ENCODE measurements around the gene ANKDD1B.

ANKDD1B gene

GRCh38 chr5:75601996-75602395, 9.3 kb upstream of the ANKDD1B start:
- CTCF ChIA-PET, result no interaction called here
- H3K36me3 ChIP-seq (ENCODE audit: control insufficient read depth in 2 of 2, insufficient read depth in 1 of 2, low read length in 2 of 2), result peaks cover 4 to 15% of the 10 kb centered on the region in 2 experiments; a peak in 2 of 3 replicates
- H3K4me3 ChIP-seq (ENCODE audit: low read depth, low read length), result no peak overlapping the region
- POLR2A ChIA-PET, result no interaction called here
- no peak overlapping the region for H3K27ac ChIP-seq (ENCODE audit: extremely low read depth, low read depth, low read length)
- H3K9me3 ChIP-seq (ENCODE audit: control insufficient read depth, insufficient read depth, low read depth, low read length), result no peaks in the 10 kb centered on the region
- TF ChIP-seq KLF7 (tag by site-specific recombination; IDR thresholded peaks at IDR 0.05; ENCODE audit: borderline replicate concordance) (no peak), ZNF169 (tag by site-specific recombination; IDR thresholded peaks at IDR 0.05) (no peak), ZNF521 (tag by site-specific recombination; IDR thresholded peaks at IDR 0.05) (no peak), ZSCAN30 (tag by site-specific recombination; IDR thresholded peaks at IDR 0.05) (no peak), ZNF830 (tag by site-specific recombination; IDR thresholded peaks at IDR 0.05; ENCODE audit: low read depth) (no peak), OSR2 (tag by site-specific recombination; IDR thresholded peaks at IDR 0.05) (no peak), ZNF211 (tag by site-specific recombination; IDR thresholded peaks at IDR 0.05; ENCODE audit: low read depth) (no peak), ZBTB26 (tag by site-specific recombination; optimal IDR thresholded peaks at IDR 0.05) (no peak), ZNF501 (tag by site-specific recombination; IDR thresholded peaks at IDR 0.05) (no peak), ZNF24 (tag by site-specific recombination; IDR thresholded peaks at IDR 0.05) (no peak), ZNF280D (tag by site-specific recombination; IDR thresholded peaks at IDR 0.05) (no peak)
- H3K4me1 ChIP-seq (ENCODE audit: control insufficient read depth, insufficient read depth, low read length), result no peaks in the 10 kb centered on the region

GRCh38 chr5:75603371-75603770, 7.9 kb upstream of the ANKDD1B start:
- TF ChIP-seq ZNF707 (tag by site-specific recombination; IDR thresholded peaks at IDR 0.05) (no peak), ZNF629 (tag by site-specific recombination; IDR thresholded peaks at IDR 0.05) (no peak), ZNF394 (tag by site-specific recombination; IDR thresholded peaks at IDR 0.05; ENCODE audit: borderline replicate concordance) (no peak), ZNF18 (tag by site-specific recombination; IDR thresholded peaks at IDR 0.05) (no peak), ZFHX2 (tag by site-specific recombination; conservative IDR thresholded peaks at IDR 0.05) (no peak), ZNF791 (tag by site-specific recombination; IDR thresholded peaks at IDR 0.05) (no peak), OVOL3 (tag by site-specific recombination; IDR thresholded peaks at IDR 0.05) (no peak), ZBTB20 (tag by site-specific recombination; IDR thresholded peaks at IDR 0.05) (no peak), ZNF600 (tag by site-specific recombination; IDR thresholded peaks at IDR 0.05) (no peak), ELK4 (IDR thresholded peaks at IDR 0.05; ENCODE audit: borderline replicate concordance, low read depth, low read length) (no peak), AEBP2 (tag by site-specific recombination; IDR thresholded peaks at IDR 0.05; ENCODE audit: borderline replicate concordance) (no peak), SP7 (tag by site-specific recombination; IDR thresholded peaks at IDR 0.05) (no peak), ZNF138 (tag by site-specific recombination; IDR thresholded peaks at IDR 0.05; ENCODE audit: borderline replicate concordance) (no peak), MZF1 (tag by site-specific recombination; IDR thresholded peaks at IDR 0.05; ENCODE audit: borderline replicate concordance) (no peak), ZNF350 (tag by site-specific recombination; IDR thresholded peaks at IDR 0.05) (no peak), ZBTB44 (tag by site-specific recombination; IDR thresholded peaks at IDR 0.05) (no peak)
- CTCF ChIA-PET, result interaction anchor here (0.6 kb wide), 2 partner anchors 363 to 841 kb away, joined by 3 to 4 read pairs; no protein-coding TSS in a partner anchor
- Histone ChIP-seq H3K36me3 (ENCODE audit: control insufficient read depth in 2 of 2, insufficient read depth in 1 of 2, low read length in 2 of 2) (peaks cover 0 to 15% of the 10 kb centered on the region in 2 experiments; a peak in 2 of 3 replicates), H3K9me3 (ENCODE audit: control insufficient read depth, insufficient read depth, low read depth, low read length) (no peaks in the 10 kb centered on the region), H3K4me1 (ENCODE audit: control insufficient read depth, insufficient read depth, low read length) (no peaks in the 10 kb centered on the region), H3K27ac (ENCODE audit: extremely low read depth, low read depth, low read length) (no peak overlapping the region), H3K4me3 (ENCODE audit: low read depth, low read length) (no peak overlapping the region)
- POLR2A ChIA-PET, result no interaction called here

Data from HEK293 (cell line).